ENCODE data around the gene CD99.
"Not testable (repeated sequence)": the region's sequence is repeated elsewhere in the genome, so short reads cannot be mapped to it uniquely, and the experiment has no call there.

Gene CD99

DNA sequence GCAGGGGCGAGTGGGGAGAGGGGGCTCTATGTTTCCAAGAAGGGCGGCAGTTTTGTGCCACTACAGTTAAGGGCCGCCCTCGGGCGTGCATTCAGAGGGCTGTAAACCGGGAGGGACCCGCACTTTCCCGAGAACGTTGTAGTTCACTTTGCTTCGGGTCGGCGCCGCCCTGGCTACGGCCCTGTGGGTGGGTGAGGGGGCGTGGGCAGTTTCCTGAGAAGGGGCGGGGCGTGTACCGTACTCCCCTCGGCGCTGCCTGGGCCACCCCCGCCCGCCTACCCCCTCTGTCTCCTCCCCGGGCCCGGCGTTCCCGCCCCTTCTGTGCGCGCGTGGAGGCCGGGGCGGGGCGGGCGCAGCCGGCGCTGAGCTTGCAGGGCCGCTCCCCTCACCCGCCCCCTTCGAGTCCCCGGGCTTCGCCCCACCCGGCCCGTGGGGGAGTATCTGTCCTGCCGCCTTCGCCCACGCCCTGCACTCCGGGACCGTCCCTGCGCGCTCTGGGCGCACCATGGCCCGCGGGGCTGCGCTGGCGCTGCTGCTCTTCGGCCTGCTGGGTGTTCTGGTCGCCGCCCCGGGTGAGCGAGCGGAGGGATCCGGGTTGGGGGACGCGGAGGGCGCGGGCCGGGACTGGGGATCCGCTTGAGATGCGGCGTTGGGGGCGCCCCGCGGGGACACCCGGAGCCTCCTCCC lies at the start of gene CD99:
Gene CD99, plus strand, starts transcription at position 440 of the 687 bp plus-strand sequence. Its CDS starts 66 bp downstream, at position 506.
- DNase-seq = no peak

GRCh38 chrX:2642146-2642545 lies 48.9 kb upstream of the CD99 start:
- DNase-seq = no peak

GRCh38 chrX:2642791-2643190 lies 48.3 kb upstream of the CD99 start:
- DNase-seq = no peak

GRCh38 chrX:2643880-2644279 lies 47.2 kb upstream of the CD99 start:
- no peak for DNase-seq

- no peak for DNase-seq
Observed at GRCh38 chrX:2645563-2645962, 45.5 kb upstream of the CD99 start.

DNA sequence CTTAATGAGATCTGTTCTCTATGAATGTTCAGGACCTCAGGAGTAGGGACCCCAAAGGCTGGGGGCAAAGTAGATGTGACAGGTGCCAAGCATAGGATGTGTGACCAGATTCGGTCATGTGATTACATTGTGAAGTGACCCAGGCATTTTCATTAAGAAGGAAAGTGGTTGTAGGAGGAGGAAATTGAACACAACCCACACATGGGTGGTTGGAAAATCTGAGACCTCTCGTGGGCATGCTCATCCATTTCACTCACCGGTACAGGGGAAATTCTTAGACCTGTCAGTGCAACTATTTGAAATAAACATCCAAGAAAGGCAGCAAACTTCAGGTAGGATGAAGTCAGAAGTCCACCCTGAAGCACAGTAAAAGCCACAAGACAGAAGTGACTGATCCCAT lies 43.5 kb upstream of the CD99 start:
- no peak for DNase-seq

DNA sequence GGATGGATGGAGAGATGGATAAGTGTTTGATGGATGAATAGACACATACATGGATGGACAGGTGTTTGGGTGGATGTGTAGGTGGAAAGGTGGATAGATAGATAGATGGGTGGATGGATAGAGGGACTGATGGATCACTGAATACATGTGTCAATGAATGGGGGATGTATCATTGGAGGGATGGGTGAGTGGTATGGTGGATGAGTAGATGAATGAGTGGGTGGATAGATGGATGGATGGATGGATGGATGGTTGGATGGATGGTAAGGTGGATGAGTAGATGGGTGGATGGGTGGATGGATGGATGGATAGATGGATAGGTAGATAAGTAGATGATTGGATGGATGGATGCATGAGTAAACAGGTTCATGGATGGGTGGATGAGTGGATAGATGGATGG lies 41.1 kb upstream of the CD99 start:
- DNase-seq = no peak

- no peak for DNase-seq
Observed at GRCh38 chrX:2650865-2651264, 40.2 kb upstream of the CD99 start.

- no peak for DNase-seq
Observed at GRCh38 chrX:2652106-2652505, 39.0 kb upstream of the CD99 start.

DNA sequence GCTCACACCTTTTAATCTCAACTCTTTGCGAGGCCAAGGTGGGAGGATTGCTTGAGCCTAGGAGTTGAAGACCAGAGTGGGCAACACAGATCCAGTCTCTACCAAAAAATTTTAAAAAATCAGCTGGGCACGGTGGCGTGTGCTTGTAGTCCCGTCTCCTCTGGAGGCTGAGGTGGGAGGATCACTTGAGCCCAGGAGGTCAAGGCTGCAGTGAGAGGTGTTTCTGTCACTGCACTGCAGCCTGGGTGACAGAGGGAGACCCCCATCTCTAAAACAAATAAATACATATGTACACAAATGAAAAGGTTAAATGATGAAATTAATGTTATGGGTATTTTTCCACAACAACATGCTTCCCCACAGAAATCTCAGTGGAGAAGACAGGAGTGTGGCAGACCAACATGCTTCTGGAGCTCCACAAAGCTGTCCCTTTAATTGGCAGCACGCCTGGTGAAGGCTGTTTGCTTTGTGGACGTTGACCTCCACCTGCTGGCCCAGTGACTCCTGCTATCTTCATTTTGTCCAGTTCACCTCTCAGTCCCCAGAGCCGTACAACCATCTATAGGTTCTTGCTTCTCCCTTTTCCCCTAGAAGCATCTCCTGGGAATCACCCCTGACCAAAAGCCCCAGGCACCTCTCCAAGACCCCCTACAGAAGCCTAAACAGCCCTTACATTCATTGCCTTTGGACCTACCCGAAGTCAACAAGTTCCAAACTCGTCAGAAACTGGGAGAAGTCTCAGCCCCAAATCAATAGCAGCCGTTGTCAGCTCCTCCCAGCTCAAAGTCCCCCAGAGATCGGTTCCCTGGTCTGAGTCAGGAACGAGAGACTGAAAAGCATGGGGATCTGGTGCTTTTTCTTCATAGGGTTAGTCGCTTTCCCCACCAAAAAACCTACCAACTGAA lies 36.4 kb upstream of the CD99 start:
- DNase-seq = no peak

GRCh38 chrX:2656257-2656836 lies 34.7 kb upstream of the CD99 start:
- no peak for DNase-seq

DNA sequence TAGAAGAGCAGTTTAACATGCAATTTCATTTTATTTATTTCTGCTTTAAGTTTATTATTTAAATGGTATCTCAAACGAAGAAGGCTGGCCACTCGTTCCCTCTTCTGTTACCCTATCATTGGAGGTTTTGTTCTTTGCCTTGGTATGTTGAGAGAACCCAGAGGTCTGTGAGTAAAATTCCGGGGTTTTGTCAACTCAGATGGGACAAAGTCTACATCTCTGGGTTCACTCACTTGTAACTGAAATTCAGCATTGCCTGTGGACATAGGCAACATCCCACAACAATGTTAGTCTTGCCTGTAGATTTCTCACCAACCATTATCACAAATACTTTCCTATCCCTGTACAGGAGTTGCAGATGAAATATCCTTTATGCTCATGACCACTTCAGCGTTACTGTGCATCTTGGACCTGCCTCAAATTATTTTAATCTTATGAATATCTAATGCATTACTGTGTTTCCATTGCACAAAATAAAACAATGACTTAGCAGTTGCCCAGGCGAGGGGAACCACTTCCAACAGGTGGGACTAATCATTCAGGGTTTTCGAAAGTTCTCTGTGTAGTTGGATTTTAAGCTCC lies 33.5 kb upstream of the CD99 start:
- DNase-seq = no peak

GRCh38 chrX:2658585-2659292 lies 32.4 kb upstream of the CD99 start:
- DNase-seq = no peak

DNA sequence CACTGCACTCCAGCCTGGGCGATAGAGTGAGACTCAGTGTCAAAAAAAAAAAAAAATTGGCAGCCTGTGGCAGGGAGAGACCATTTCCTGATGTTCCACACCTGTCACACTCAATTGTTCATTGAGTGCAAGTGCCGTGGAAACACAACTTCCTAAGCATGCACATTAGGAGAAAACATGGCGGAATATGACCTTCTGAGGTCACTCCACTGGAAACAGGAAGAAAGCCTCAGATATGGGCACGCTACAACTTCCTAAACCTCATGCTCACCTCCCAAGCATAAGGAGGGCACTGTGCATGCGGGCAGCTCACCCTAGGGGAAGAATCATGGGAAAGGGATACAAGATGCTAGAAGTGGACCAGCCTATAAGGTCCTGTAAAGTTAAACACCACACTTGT lies 28.5 kb upstream of the CD99 start:
- DNase-seq = no peak

DNA sequence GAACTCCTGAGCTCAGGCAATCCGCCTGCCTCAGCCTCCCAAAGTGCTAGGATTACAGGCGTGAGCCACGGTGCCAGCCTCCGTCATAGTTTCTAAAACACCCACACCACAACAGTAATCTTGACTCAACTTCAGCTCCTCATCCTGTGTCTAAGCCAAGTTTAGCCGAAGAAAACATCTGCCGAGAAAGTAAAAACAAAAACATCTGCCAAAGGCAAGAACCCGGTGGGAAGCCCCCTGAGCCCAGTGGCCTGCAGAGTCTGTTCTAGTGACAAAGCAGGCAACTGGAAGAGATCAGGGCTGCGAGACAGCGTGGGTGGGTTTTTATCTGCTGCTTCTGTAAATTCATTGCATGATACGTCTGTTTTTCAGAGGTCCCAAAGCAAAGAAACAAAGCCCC lies 26.6 kb upstream of the CD99 start:
- no peak for DNase-seq

DNA sequence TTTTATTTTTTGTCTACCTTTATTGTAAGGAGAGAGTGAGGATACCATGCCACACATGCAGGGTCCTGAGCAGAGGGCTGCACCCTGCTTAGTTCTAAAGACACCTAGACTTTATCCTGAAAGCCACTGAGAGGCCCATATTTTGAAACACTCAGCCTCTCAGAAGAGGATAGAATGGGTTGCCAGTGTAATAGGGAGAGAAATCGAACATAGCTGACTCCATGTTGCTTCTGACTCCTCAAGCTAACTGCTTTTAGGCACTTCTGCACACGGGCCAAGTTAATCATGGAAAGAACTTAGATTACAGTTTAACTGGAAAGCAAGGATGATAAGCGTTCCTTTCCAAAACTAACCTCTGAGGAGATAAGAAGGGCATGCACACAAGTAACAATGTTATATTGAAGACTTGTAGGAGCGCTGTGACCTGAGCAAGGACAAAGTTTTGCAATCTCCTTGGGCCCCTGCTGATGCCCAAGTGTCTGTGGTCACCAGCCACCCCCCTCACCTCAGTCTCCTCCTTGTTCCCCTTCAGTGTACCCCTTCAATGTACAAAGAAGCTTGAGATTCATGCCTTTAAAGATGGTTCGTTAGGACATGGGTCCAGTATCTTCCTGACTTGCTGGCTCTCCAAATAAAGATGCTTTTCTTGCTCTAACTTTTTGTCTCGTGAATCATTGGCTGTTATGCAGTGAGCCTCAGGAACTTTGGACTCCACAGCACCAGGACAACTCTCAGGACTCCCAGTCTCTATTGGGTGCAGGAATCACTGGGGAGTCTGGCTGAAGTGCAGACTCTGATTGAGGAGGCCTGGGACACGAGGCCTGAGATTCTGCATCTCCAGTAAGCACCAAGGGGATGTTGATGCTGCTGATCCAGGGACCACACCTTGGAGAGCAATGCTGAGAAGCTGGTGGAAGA lies 25.4 kb upstream of the CD99 start:
- no peak for DNase-seq

GRCh38 chrX:2666491-2666890 lies 24.6 kb upstream of the CD99 start:
- no peak for DNase-seq

DNA sequence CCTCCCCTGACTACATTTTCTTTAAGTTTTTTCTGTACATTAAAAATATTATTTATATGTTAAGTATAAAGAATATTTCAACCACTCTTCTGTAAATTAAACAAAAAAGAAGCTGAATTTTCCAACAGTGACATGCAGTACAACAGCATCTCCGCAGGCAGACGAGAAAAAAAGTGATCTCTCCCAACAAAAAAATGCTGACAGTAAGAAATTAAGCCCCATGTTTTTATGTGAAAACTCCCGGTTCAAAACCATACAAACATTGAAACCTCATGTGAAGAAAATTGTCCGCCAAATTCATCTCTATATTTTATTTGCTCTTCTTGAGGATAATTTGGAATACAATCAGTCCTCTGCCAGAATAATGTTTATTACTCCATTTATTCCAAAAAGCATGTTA lies 20.1 kb upstream of the CD99 start:
- DNase-seq = no peak

GRCh38 chrX:2672084-2672483 lies 19.0 kb upstream of the CD99 start:
- DNase-seq = no peak

GRCh38 chrX:2673611-2674010 lies 17.5 kb upstream of the CD99 start:
- no peak for DNase-seq

DNA sequence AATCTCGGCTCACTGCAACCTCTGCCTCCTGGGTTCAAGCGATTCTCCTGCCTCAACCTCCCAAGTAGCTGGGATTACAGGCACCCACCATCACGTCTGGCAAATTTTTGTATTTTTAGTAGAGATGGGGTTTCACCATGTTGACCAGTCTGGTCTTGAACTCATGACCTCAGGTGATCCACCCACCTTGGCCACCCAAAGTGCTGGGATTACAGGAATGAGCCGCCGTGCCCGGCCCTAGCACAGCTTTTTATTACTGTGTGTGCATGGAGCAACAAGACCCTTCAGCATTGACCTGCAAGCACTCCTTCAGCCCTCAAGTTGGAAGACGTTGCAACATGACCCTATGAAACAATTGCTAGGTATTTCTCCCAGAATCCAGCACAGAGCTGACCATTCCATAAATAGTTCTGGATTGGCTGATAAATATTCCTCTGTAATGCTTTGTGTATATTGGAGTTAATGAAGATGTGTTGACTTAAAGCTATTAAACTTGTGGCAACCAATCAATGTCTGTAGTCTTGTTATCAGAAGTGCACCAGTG lies 15.4 kb upstream of the CD99 start:
- DNase-seq = not testable (repeated sequence)

Data from GOT3 (cell line).